WERI-Rb-1 (cell line): ENCODE measurements around the gene XRCC4.

Experiments used
- DNase-seq: peaks from one replicate; pipeline ENCODE4 v3.0.0-alpha.2; 2020
- H3K27ac ChIP-seq: fragments of 250-450 bp; sonication (Bioruptor Pico); 2 replicates; pipeline ENCODE4 v1.5.1; 2020; ENCODE audit warnings: mild to moderate bottlenecking, moderate library complexity
- H3K27me3 ChIP-seq: fragments of 250-450 bp; sonication (Bioruptor Pico); 2 replicates; pipeline ENCODE4 v1.5.1; 2021; ENCODE audit warnings: mild to moderate bottlenecking, low read depth, moderate library complexity; ENCODE audit not compliant: insufficient read depth, severe bottlenecking
- H3K36me3 ChIP-seq: fragments of 250-450 bp; sonication (Bioruptor Pico); 2 replicates; pipeline ENCODE4 v1.5.1; 2020; ENCODE audit warnings: mild to moderate bottlenecking, moderate library complexity
- H3K4me3 ChIP-seq: 2 replicates; pipeline ENCODE4 v1.5.1; 2011; ENCODE audit warnings: low read depth, mild to moderate bottlenecking, control low read depth, low read length
- H3K9me3 ChIP-seq: fragments of 250-450 bp; sonication (Bioruptor Pico); 2 replicates; pipeline ENCODE4 v1.5.1; 2021; ENCODE audit warnings: mild to moderate bottlenecking, moderate library complexity; ENCODE audit not compliant: severe bottlenecking
- CTCF ChIP-seq: IDR thresholded peaks from 2 replicates; pipeline ENCODE4 v1.5.1; 2011; ENCODE audit warnings: low read depth, mild to moderate bottlenecking, control low read depth, inconsistent platforms, low read length

Gene XRCC4

DNA sequence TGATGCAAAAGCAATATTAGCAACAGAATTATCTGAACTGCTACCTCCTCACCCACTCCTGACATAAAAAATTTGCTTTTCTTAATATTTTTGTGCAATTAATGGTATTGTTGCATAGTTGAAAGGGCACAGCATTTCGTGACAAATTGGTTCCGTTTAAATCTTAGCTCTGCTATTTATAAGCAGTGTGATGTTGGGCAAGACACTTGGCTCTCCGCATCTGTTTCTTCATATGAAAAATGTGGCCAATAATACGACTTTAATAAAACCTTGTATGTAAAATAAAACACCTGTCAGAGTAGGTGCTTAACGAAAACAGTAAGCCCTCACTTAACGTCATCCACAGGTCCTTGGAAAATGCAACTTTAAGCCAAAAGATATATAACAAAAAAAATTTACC is 4.4 kb upstream of the XRCC4 start:
- Histone ChIP-seq H3K27ac (no peak overlapping the region), H3K36me3 (no peaks in the 10 kb centered on the region; the same call in none of the 2 replicates), H3K27me3 (no peaks in the 10 kb centered on the region), H3K4me3 (no peak overlapping the region), H3K9me3 (no peaks in the 10 kb centered on the region)
- DNase-seq: no peak
- TF ChIP-seq CTCF: no peak

GRCh38 chr5:83077662-83078261 is 415 bp downstream of the XRCC4 start:
- DNase-seq: no peak
- Histone ChIP-seq H3K27me3 (no peaks in the 10 kb centered on the region), H3K9me3 (no peaks in the 10 kb centered on the region)

DNA sequence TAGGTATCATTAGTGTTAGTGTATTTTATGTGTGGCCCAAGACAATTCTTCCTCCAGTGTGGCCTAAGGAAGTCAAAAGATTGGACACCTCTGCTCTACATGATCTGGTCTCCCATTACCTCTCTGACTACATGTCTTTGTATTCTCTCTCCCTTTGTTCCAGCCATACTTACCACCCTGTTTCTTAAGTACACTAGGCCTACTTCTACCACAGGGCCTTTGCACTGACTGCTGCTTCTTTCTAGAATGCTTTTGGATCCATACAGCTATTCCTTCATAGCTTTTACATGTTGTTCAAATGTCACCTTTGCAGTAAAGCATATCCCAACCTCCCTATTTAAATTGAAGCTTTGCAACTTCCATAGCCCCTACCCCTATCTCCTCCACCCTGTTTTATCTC is 5.4 kb downstream of the XRCC4 start:
- DNase-seq: no peak
- no peaks in the 10 kb centered on the region for H3K27me3 ChIP-seq
- H3K9me3 ChIP-seq: no peaks in the 10 kb centered on the region
- TF ChIP-seq CTCF: no peak
- no peak overlapping the region for H3K4me3 ChIP-seq
- H3K36me3 ChIP-seq: no peaks in the 10 kb centered on the region
- no peak overlapping the region for H3K27ac ChIP-seq

More at GRCh38 chr5:83077662-83078261, 415 bp downstream of the XRCC4 start:
- TF ChIP-seq CTCF: no peak
- Histone ChIP-seq H3K27ac (peak overlapping the region; percentile 69), H3K4me3 (peak overlapping the region; percentile 95), H3K36me3 (no peaks in the 10 kb centered on the region; the same call in none of the 2 replicates)

GRCh38 chr5:83084336-83084735 is 7.0 kb downstream of the XRCC4 start:
- Histone ChIP-seq H3K9me3 (no peaks in the 10 kb centered on the region), H3K27ac (no peak overlapping the region), H3K36me3 (no peaks in the 10 kb centered on the region), H3K27me3 (no peaks in the 10 kb centered on the region), H3K4me3 (no peak overlapping the region)
- TF ChIP-seq CTCF: no peak
- no peak for DNase-seq

DNA sequence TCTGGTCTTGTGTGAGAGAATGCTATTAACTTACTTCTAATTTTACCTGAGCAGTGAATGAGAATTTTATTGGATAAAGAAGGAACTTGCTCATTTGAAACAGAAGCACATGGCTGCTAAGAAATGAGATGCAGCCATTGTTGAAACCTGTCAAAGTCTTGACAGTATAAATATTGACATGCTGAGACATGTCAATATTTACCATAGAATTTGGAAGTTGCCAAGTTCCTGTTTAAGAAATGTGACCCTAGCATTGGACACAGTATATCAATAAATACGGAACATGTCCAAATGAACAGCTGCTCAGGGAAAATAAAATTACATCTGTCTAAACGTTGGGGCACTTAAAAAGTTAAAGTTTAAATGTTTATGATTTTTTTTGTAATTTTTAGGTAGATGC is 7.8 kb downstream of the XRCC4 start:
- Histone ChIP-seq H3K27me3 (no peaks in the 10 kb centered on the region), H3K36me3 (no peaks in the 10 kb centered on the region), H3K4me3 (no peak overlapping the region), H3K9me3 (no peaks in the 10 kb centered on the region), H3K27ac (no peak overlapping the region)
- no peak for TF ChIP-seq CTCF
- DNase-seq: no peak

GRCh38 chr5:83090169-83090568 is 12.8 kb downstream of the XRCC4 start:
- no peak for DNase-seq
- Histone ChIP-seq H3K9me3 (peaks cover 6% of the 10 kb centered on the region), H3K4me3 (no peak overlapping the region), H3K36me3 (no peaks in the 10 kb centered on the region), H3K27me3 (no peaks in the 10 kb centered on the region), H3K27ac (no peak overlapping the region)
- TF ChIP-seq CTCF: no peak
